Heart left ventricle (tissue), 16 donors: ENCODE measurements around the gene NOTCH3. TPM values are rescaled to one million over a fixed set of nuclear protein-coding genes. Genes with fewer than 3 reads are reported as not detected.

Experiments
- ATAC-seq, 4 donors: fragments of 200-7000 bp; cut with Tn5 transposase; one replicate each; pipeline ENCODE4 v1.9.1; 2020 to 2022; ENCODE audit warnings: moderate library complexity in 4 of 4, mild to moderate bottlenecking in 3 of 4, moderate number of reproducible peaks in 1 of 4
- DNase-seq, 5 donors: peaks; one replicate each; pipeline ENCODE4 v3.0.0-alpha.2; 2020
- H3K27ac ChIP-seq, 12 donors: fragments of 200-600 bp; sonication (generic) in 4 of 12; one replicate each; pipeline versions ENCODE4 v1.5.0 to v1.8.0; 2016 to 2022; ENCODE audit warnings: mild to moderate bottlenecking in 2 of 12
- H3K27me3 ChIP-seq, 9 donors: fragments of 200-600 bp; sonication (generic) in 2 of 9; one replicate each; pipeline versions ENCODE4 v1.5.1 to v1.8.0; 2016 to 2022; ENCODE audit warnings: mild to moderate bottlenecking in 3 of 9
- H3K36me3 ChIP-seq, 9 donors: fragments of 200-600 bp; sonication (generic) in 2 of 9; one replicate each; pipeline versions ENCODE4 v1.5.0 to v1.8.0; 2018 to 2022; ENCODE audit warnings: mild to moderate bottlenecking in 2 of 9
- H3K4me1 ChIP-seq, 12 donors: fragments of 200-600 bp; sonication (generic) in 4 of 12; one replicate each; pipeline versions ENCODE4 v1.5.0 to v1.8.0; 2016 to 2022; ENCODE audit warnings: mild to moderate bottlenecking in 3 of 12
- H3K4me3 ChIP-seq, 12 donors: fragments of 200-600 bp; sonication (generic) in 4 of 12; one replicate each; pipeline versions ENCODE4 v1.5.0 to v1.8.0; 2017 to 2022; ENCODE audit warnings: mild to moderate bottlenecking in 9 of 12, moderate library complexity in 4 of 12
- H3K9me3 ChIP-seq, 12 donors: fragments of 200-600 bp; sonication (generic) in 4 of 12; one replicate each; pipeline versions ENCODE4 v1.5.0 to v1.8.0; 2016 to 2022; ENCODE audit warnings: mild to moderate bottlenecking in 1 of 12
- POLR2A ChIP-seq, 2 donors: fragments of 450-650 bp; IDR thresholded peaks; one replicate each; pipeline ENCODE4 v1.6.1; 2017; ENCODE audit warnings: antibody characterized with exemption in 2 of 2, mild to moderate bottlenecking in 2 of 2, moderate library complexity in 2 of 2
- WGBS, 4 donors: extraction: QIAGEN DNeasy Blood & Tissue Kit in 2 of 4; methylation state at CpG; one replicate each; pipeline versions ENCODE4 v1.1.5 to v1.1.7; 2013 to 2018; 5-methylcytosine and 5-hydroxymethylcytosine counted together
- intact Hi-C, 10 donors: fragments of 100-400 bp; cut with DNase I; formaldehyde crosslinking; loops; one replicate each; pipeline versions ENCODE4 v1.11.1 to v1.14.2; 2022
- polyA plus RNA-seq, 2 donors: library from polyadenylated mRNA; stranded (reverse); fragments of 200-250 nt; gene quantifications; one replicate each; pipeline ENCODE4 v1.2.3, GENCODE V29; 2013
- total RNA-seq, 9 donors: library from RNA; depleted of rRNA in 2 of 9; stranded (reverse); fragments of >200 nt in 2 of 9; fragmentation: NEBNext Ultra II Directional in 3 of 9; extraction: Animal tissue kit (Norgen Biotek cat#: 25700) in 3 of 9; gene quantifications; one replicate each; pipeline versions ENCODE4 v1.1.0 to v1.2.4, GENCODE V29; 2016 to 2023
- TF ChIP-seq, protein P1 (sequence below), 12 donors: fragments of 200-600 bp; sonication (generic) in 4 of 12; IDR thresholded peaks; one replicate each; pipeline versions ENCODE4 v1.5.0 to v1.8.0; 2018 to 2022; ENCODE audit warnings: antibody characterized with exemption in 12 of 12, mild to moderate bottlenecking in 5 of 12
- donor health status: ischemic (EF 13 %, LVEDD 7.1; RV severe dilation, severe dysfunction).
- donor health status: healthy with polysubstance abuse.
- donor health status: DM: no; HTN: yes; CAD: no.
- donor health status: DM: no; HTN: no; CAD: no.
- donor health status: ischemic (EF 25% LVEDD 6.9; RV normal size, moderate dysfunction).
- donor health status: ischemic (EF 25% LVEDD 5.7; RV mildly dilated, moderate dysfunction).
- donor health status: healthy.
- donor health status: DM: yes; HTN: yes; CAD: no.
- donor health status: ischemic (EF 35%, LVEDD 5.7; RV mildly dilated, moderate dysfunction).
- donor health status: nonischemic (EF 11% LVEDD 7.7; RV severe dilation, severe dysfunction).
- donor health status: DM: yes; HTN: yes; CAD: no.
- donor health status: PGD.
- donor health status: ischemic (EF 29% LVEDD 5.4; RV normal size, mild dysfunction).
- donor health status: nonischemic (EF 23%, LVEDD 6.1; RV moderate dilation, normal function).

NOTCH3 gene
- total and polyA plus RNA-seq, 11 donors: 16.7 to 77.2 (median 29.6) TPM

DNA sequence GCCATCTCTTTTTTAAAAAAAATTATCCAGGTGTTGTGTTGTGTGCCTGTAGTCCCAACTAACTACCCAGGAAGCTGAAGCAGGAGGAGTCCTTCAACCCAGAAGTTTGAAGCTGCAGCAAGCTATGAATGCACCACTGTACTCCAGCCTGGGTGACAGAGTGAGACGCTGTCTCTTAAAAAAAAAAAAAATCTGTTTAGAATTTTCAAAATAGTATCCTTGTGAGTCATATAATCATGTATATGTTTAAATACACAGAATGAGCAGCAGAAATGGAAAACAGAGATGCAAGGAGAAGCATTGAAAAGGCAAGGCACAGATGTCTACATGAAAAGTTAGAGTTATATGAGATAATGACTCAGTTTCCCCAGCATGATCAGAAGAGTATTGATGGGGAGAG, 62.4 kb downstream of the NOTCH3 start:
- intact Hi-C loops: no loop called here
- Histone ChIP-seq H3K4me1 (no peaks in the 10 kb centered on the region), H3K27ac (no peak overlapping the region), H3K9me3 (peaks cover 0 to 13% (median 0%) of the 10 kb centered on the region in 12 donors), H3K4me3 (no peak overlapping the region), H3K27me3 (no peaks in the 10 kb centered on the region), H3K36me3 (no peaks in the 10 kb centered on the region)
- WGBS, 4 donors: 31 to 86% (median 57%) methylated on average over 1 of the region's 1 CpG
- ATAC-seq (no peak), DNase-seq (no peak)
- no peak for TF ChIP-seq POLR2A (IDR thresholded peaks at IDR 0.05)
- TF ChIP-seq, protein P1, sequence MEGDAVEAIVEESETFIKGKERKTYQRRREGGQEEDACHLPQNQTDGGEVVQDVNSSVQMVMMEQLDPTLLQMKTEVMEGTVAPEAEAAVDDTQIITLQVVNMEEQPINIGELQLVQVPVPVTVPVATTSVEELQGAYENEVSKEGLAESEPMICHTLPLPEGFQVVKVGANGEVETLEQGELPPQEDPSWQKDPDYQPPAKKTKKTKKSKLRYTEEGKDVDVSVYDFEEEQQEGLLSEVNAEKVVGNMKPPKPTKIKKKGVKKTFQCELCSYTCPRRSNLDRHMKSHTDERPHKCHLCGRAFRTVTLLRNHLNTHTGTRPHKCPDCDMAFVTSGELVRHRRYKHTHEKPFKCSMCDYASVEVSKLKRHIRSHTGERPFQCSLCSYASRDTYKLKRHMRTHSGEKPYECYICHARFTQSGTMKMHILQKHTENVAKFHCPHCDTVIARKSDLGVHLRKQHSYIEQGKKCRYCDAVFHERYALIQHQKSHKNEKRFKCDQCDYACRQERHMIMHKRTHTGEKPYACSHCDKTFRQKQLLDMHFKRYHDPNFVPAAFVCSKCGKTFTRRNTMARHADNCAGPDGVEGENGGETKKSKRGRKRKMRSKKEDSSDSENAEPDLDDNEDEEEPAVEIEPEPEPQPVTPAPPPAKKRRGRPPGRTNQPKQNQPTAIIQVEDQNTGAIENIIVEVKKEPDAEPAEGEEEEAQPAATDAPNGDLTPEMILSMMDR (IDR thresholded peaks at IDR 0.05): no peak

DNA sequence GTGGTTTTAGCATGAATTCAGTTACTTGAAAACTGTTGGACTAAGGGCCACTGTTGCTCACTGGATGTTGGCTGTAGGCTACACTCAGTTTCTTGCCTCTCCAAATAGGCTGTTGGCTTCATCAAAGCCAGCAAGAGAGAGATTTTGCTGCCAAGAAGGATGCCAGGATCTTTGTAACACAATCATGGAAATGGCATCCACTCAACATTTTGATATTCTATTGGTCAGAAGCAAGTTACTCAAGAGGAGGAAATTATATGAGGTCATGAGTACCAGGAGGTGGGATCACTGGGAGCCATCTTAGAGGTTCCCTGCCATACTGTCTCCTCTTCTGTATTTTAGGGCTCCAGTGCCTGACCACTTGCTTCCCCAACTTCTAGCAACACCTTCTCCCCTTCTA, 63.0 kb downstream of the NOTCH3 start:
- Histone ChIP-seq H3K36me3 (no peaks in the 10 kb centered on the region), H3K4me1 (no peaks in the 10 kb centered on the region), H3K4me3 (no peak overlapping the region), H3K9me3 (peaks cover 0 to 13% (median 0%) of the 10 kb centered on the region in 12 donors), H3K27ac (no peak overlapping the region), H3K27me3 (no peaks in the 10 kb centered on the region)
- intact Hi-C loops: no loop called here
- DNase-seq: no peak
- ATAC-seq: no peak
- TF ChIP-seq, protein P1 (IDR thresholded peaks at IDR 0.05): no peak

DNA sequence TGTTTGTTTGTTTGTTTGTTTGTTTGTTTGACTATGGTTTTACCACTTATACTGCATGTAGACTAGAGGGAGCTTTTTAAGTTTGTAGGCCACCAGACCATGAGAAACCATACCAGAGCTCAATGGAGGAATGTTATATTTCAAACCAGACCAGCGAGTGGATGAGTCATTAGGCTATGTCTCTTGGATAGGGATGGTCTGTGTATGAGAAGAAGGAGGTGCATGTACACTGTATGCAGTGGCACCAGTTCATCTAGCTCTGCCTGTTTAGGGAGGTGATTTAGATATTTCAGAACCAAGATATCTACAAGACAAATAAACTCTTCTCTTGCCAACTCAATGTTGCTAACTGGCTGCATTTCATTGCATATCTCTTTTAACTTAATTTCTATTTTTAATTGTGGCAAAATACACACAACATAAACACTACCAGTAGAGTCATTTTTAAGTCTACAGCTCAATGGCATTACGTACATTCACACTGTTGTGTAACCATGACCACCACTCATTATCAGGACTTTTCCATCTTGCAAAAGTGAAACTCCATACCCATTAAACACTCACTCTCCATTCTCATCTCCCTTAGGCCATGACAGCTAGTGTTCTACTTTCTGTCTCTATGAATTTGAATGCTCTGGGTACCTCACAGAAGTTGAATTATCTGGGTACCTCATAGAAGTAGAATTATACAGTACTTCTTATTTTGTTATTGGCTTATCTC, 64.4 kb downstream of the NOTCH3 start:
- ATAC-seq (no peak), DNase-seq (no peak)
- 54 to 82% (median 79%) methylated on average over 2 of the region's 2 CpGs for WGBS, 4 donors
- H3K36me3 ChIP-seq: no peaks in the 10 kb centered on the region
- no peak overlapping the region for H3K27ac ChIP-seq
- H3K4me1 ChIP-seq: no peaks in the 10 kb centered on the region
- peaks cover 0 to 13% (median 0%) of the 10 kb centered on the region in 12 donors for H3K9me3 ChIP-seq
- no peak overlapping the region for H3K4me3 ChIP-seq
- intact Hi-C loops: no loop called here
- no peaks in the 10 kb centered on the region for H3K27me3 ChIP-seq
- no peak for TF ChIP-seq POLR2A (IDR thresholded peaks at IDR 0.05)
- TF ChIP-seq, protein P1 (IDR thresholded peaks at IDR 0.05): no peak

DNA sequence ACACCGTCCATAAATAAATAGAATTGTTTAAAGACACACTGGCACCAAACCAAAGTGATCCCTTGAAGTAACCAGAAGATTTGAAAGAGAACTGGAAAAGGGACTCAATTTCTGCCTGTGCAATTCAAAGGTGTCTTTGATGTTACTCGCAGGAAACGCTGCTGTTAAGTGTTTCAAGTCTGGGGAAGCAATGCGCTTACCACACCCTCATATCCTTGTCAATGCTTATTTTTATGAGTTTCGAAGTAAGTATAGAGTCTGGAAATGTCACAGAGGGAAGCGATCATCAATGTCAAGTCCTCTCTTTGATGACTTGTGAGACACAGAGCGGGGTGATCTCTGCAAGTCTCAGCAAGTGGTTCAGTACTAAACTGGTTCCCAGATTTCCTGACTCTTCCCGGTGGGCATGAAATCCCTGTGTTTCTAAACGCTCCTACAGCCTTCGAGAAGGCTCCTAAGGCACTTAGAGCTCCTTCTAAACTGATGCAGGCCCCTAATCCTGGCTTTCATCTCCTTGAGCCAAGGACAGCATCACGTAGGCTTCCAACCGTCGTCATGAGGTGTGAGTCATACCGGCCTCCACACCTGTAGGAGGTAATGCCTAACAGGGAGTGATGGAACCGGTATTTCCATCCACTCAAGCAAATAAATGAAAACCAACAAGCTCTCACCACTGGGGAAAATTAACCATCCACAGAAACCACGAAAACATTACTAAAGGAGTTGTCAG, 70.8 kb downstream of the NOTCH3 start:
- Histone ChIP-seq H3K9me3 (no peaks in the 10 kb centered on the region), H3K27ac (no peak overlapping the region), H3K4me3 (no peak overlapping the region), H3K27me3 (no peaks in the 10 kb centered on the region), H3K36me3 (no peaks in the 10 kb centered on the region), H3K4me1 (peaks cover 0 to 9% (median 5%) of the 10 kb centered on the region in 12 donors)
- ATAC-seq: no peak
- 70 to 80% (median 75%) methylated on average over 16 of the region's 16 CpGs for WGBS, 4 donors
- TF ChIP-seq, protein P1 (IDR thresholded peaks at IDR 0.05): no peak
- TF ChIP-seq POLR2A (IDR thresholded peaks at IDR 0.05): no peak
- DNase-seq: no peak
- intact Hi-C loops: loop anchor here in 1 of 10 donors (5.0 kb wide), 1 partner anchor 247 kb away; the partner anchor contains the start of gene AKAP8
